Vagina (tissue), 2 donors: ENCODE data around the gene LHX1. TPM values are rescaled to one million over a fixed set of nuclear protein-coding genes. Genes with fewer than 3 reads are reported as not detected.
A peak's percentile ranks its signal among the peaks of the same experiment; 100 is the strongest.

ENCODE experiments used
- DNase-seq, 2 donors: peaks; one replicate each; pipeline ENCODE4 v3.0.0-alpha.2; 2017; ENCODE audit errors: extremely low spot score in 2 of 2
- H3K27ac ChIP-seq: fragments of 200-600 bp; sonication (generic); one replicate; pipeline ENCODE4 v1.5.1; 2019
- H3K27me3 ChIP-seq: fragments of 200-600 bp; sonication (generic); one replicate; pipeline ENCODE4 v1.5.1; 2019
- H3K36me3 ChIP-seq, 2 donors: fragments of 200-600 bp; sonication (generic); one replicate each; pipeline ENCODE4 v1.5.1; 2017 to 2019
- H3K4me1 ChIP-seq: fragments of 200-600 bp; sonication (generic); one replicate; pipeline ENCODE4 v1.5.1; 2019
- H3K4me3 ChIP-seq, 2 donors: fragments of 200-600 bp; sonication (generic); 1 replicate in 1 of 2; 2 replicates in 1 of 2; pipeline ENCODE4 v1.5.1; 2016 to 2019
- H3K9me3 ChIP-seq: fragments of 200-600 bp; sonication (generic); one replicate; pipeline ENCODE4 v1.5.1; 2019
- CTCF ChIP-seq, 3 experiments: fragments of 450-650 bp in 2 of 3; fragments of 200-600 bp in 1 of 3; sonication (generic) in 1 of 3; IDR thresholded peaks; one replicate each; pipeline ENCODE4 v1.5.1; 2017 to 2019; ENCODE audit warnings: antibody characterized with exemption in 3 of 3, mild to moderate bottlenecking in 2 of 3, moderate library complexity in 2 of 3
- POLR2A ChIP-seq, 2 donors: fragments of 450-650 bp; IDR thresholded peaks; one replicate each; pipeline ENCODE4 v1.6.1; 2017; ENCODE audit warnings: antibody characterized with exemption in 2 of 2, mild to moderate bottlenecking in 2 of 2, moderate library complexity in 2 of 2
- POLR2AphosphoS5 ChIP-seq, 2 donors: sonication (generic); formaldehyde crosslinking; IDR thresholded peaks; one replicate each; pipeline ENCODE4 v1.9.0; 2017; ENCODE audit warnings: antibody characterized with exemption in 2 of 2, mild to moderate bottlenecking in 2 of 2, low read depth in 1 of 2; ENCODE audit not compliant: insufficient read depth in 1 of 2
- intact Hi-C: fragments of 100-400 bp; cut with DNase I; formaldehyde crosslinking; loops from one replicate; pipeline ENCODE4 v1.15.1; 2023
- total RNA-seq: library from RNA; depleted of rRNA; stranded (reverse); fragments of >200 nt; gene quantifications from one replicate; pipeline ENCODE4 v1.2.3, GENCODE V29; 2016

LHX1 gene
- total RNA-seq, 1 donor from 2014 or later: not detected

- Histone ChIP-seq H3K4me3 (no peak overlapping the region), H3K27me3 (peaks cover 53% of the 10 kb centered on the region), H3K27ac (no peak overlapping the region), H3K9me3 (no peaks in the 10 kb centered on the region), H3K4me1 (peaks cover 73% of the 10 kb centered on the region), H3K36me3 (no peaks in the 10 kb centered on the region)
- no peak for TF ChIP-seq POLR2A (IDR thresholded peaks at IDR 0.05)
- no peak for TF ChIP-seq POLR2AphosphoS5 (IDR thresholded peaks at IDR 0.05; ENCODE audit: insufficient read depth in 1 of 2, low read depth in 1 of 2)
- no peak for TF ChIP-seq CTCF (IDR thresholded peaks at IDR 0.05)
- intact Hi-C loops: no loop called here
- DNase-seq: no peak
Observed at GRCh38 chr17:36934144-36934691, 3.1 kb upstream of the LHX1 start.

GRCh38 chr17:36934692-36935630, 2.3 kb upstream of the LHX1 start:
- H3K4me3 ChIP-seq: peak overlapping the region in 1 of 2 donors; percentile 19
- intact Hi-C loops: no loop called here
- H3K4me1 ChIP-seq: peaks cover 73% of the 10 kb centered on the region
- TF ChIP-seq CTCF (IDR thresholded peaks at IDR 0.05): no peak
- TF ChIP-seq POLR2AphosphoS5 (IDR thresholded peaks at IDR 0.05; ENCODE audit: insufficient read depth in 1 of 2, low read depth in 1 of 2): no peak
- peaks cover 60% of the 10 kb centered on the region for H3K27me3 ChIP-seq
- H3K27ac ChIP-seq: no peak overlapping the region
- H3K9me3 ChIP-seq: no peaks in the 10 kb centered on the region
- no peaks in the 10 kb centered on the region for H3K36me3 ChIP-seq
- DNase-seq: no peak

GRCh38 chr17:36935671-36936454, 1.4 kb upstream of the LHX1 start:
- TF ChIP-seq CTCF (IDR thresholded peaks at IDR 0.05): no peak
- no peak for TF ChIP-seq POLR2AphosphoS5 (IDR thresholded peaks at IDR 0.05; ENCODE audit: insufficient read depth in 1 of 2, low read depth in 1 of 2)
- H3K4me1 ChIP-seq: peaks cover 73% of the 10 kb centered on the region
- peak overlapping the region in 1 of 2 donors; percentile 12 for H3K4me3 ChIP-seq
- intact Hi-C loops: no loop called here
- no peak for DNase-seq
- no peaks in the 10 kb centered on the region for H3K9me3 ChIP-seq
- no peaks in the 10 kb centered on the region for H3K36me3 ChIP-seq
- no peak overlapping the region for H3K27ac ChIP-seq
- H3K27me3 ChIP-seq: peaks cover 65% of the 10 kb centered on the region

GRCh38 chr17:36936455-36937000, 747 bp upstream of the LHX1 start:
- H3K36me3 ChIP-seq: no peaks in the 10 kb centered on the region
- no peak for DNase-seq
- no peak overlapping the region for H3K27ac ChIP-seq
- H3K27me3 ChIP-seq: peaks cover 65% of the 10 kb centered on the region
- TF ChIP-seq CTCF (IDR thresholded peaks at IDR 0.05) (no peak), POLR2A (IDR thresholded peaks at IDR 0.05) (no peak), POLR2AphosphoS5 (IDR thresholded peaks at IDR 0.05; ENCODE audit: insufficient read depth in 1 of 2, low read depth in 1 of 2) (no peak)
- intact Hi-C loops: no loop called here
- H3K4me1 ChIP-seq: peaks cover 73% of the 10 kb centered on the region
- no peaks in the 10 kb centered on the region for H3K9me3 ChIP-seq
- peak overlapping the region in 1 of 2 donors; percentile 12 for H3K4me3 ChIP-seq
